Activated CD4-positive, alpha-beta T cell treated with anti-CD3 and anti-CD28 coated beads, Interleukin-2, amount 50 U/mL, for 16 hours (primary cell): ENCODE data around the gene GALNT5.

Source experiments
- DNase-seq: peaks from one replicate; pipeline ENCODE4 v3.0.0-alpha.2; 2020

Gene GALNT5

DNA sequence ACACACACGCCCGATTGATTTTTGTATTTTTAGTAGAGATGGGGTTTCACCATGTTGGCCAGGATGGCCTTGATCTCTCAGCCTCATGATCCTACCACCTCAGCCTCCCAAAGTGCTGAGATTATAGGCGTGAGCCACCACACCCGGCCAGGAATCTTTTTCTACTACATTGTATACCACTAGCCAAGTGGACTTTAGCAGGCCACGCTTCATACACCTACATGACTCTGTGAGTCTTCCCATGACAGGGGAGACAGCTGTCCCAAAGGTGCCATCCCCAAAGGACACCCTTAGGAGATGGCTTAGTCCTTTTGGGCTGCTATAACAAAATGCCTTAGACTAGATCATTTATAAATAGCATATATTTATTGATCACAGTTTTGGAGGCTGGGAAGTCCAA lies 35.3 kb downstream of the GALNT5 start:
- no peak for DNase-seq

DNA sequence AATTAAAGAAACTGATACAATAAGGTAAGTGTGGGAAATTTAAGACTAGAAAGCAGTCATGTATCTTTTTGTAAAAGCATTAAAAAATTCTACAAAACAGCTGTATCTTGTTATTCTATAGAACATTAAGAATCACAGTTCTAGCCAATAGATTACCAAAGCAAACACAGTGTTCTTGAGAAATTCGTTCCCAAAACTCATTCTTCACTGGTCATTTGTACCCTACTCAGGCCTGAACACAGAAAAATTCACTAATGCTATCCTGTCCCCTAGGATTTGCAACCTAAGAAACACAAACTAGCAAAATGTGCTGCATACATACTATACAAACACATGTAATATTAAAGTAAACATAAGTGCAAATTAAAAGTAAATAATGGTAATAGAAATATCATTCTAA lies 39.0 kb downstream of the GALNT5 start:
- no peak for DNase-seq

DNA sequence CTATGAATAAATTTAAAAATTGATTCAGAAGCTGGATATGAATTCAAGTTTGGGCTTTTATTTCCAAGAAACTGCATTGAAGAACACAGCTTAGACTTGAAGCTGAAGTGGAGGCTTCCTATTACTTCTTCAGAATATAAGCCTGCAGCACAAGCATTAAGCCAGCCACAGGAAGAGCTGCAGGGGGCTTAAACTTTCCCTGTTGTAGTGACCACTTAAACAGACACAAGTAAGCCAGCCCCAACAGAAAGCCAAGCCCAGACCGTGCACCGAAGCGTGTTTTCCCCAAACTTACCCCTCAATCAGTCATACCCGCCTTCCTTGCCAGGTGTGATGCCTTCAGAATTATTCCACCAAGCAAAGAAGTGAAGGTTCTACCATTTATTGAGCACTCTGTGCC lies 39.5 kb downstream of the GALNT5 start:
- no peak for DNase-seq

GRCh38 chr2:157301307-157301706 lies 43.8 kb downstream of the GALNT5 start:
- no peak for DNase-seq

- DNase-seq, result peak; percentile 67
These were observed 45.1 kb downstream of the GALNT5 start for GRCh38 chr2:157302492-157303099.

- DNase-seq, result no peak
These were observed 46.1 kb downstream of the GALNT5 start for GRCh38 chr2:157303612-157304011.

DNA sequence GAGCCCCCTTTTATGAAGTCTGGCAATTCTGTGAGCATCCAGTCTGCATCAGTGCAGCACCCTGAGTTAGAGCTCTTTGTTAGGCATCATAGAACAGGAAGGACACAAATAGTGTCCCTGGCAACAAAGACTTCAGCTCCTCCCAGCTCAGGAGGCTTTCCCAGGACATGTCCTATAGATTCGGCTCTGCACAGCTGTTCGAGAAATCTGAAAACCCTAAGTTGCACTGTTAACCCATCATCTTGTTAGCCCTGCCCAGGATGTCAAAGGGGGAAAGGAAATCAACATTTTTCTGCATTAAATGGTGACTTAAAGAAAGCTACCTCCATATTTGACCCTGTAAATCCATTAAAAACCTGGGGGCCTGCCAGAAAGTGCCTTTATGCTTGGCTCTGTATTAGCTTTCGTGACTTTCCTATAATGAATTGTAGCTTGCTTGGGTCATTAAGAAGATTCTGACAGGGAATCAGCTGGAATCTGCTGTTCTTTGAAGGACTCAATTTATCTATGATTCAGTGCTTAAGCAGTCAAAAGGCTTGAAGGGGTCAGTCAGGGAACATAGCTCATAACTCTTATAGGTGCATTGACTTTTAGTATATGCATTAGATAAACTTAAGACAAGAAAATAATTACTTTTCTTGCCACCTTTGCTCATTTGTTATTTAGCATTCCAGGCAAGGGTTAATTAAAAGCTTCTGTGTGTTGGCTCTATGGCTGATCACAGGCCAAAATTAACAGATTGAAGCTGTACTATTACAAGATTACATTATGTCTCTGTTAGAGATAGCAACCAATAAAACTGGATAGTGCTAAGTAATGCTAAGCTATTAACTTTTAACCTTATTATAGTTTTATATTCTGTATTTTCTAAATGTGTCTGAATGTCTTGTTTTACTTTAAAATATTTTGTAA lies 47.6 kb downstream of the GALNT5 start:
- no peak for DNase-seq

DNA sequence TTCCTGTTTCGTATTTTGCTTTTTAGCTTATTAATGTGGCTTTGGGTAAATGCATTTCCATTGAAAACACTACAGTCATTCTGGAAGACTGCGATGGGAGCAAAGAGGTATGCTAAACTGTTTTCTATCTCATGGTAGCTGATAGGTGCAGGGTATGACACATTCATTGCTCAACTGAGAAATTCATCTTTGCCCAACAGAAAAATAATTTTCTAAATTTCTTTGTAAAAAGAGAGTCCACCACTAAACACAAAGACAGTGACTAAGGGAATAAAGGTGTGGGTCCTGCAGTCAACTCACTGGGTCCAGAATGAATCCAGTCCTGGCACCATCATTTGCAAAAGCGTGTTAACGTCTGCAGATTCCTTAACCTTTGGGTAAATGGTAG lies 48.2 kb downstream of the GALNT5 start:
- no peak for DNase-seq

GRCh38 chr2:157307021-157307420 lies 49.5 kb downstream of the GALNT5 start:
- peak; percentile 52 for DNase-seq

GRCh38 chr2:157309878-157310277 lies 52.4 kb downstream of the GALNT5 start:
- DNase-seq, result peak; percentile 52

DNA sequence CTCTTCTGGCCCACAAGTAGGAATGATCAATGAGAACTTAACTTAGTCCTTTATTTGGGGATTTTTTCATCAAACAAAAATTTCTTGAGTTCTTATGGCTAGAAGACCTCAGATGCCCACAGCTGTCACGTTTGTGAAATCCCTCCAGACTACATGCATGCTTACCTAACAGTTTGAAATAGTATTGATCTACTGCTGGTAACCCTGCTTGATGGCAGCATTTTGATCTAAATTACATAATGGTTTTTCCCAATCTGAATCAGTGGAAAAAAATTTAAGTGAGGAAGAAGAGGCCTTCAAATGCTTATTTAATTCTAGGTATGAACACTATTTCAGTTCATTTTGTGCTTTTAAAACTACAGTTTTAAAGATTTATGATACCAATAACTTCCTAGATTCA lies 54.2 kb downstream of the GALNT5 start:
- DNase-seq, result no peak

DNA sequence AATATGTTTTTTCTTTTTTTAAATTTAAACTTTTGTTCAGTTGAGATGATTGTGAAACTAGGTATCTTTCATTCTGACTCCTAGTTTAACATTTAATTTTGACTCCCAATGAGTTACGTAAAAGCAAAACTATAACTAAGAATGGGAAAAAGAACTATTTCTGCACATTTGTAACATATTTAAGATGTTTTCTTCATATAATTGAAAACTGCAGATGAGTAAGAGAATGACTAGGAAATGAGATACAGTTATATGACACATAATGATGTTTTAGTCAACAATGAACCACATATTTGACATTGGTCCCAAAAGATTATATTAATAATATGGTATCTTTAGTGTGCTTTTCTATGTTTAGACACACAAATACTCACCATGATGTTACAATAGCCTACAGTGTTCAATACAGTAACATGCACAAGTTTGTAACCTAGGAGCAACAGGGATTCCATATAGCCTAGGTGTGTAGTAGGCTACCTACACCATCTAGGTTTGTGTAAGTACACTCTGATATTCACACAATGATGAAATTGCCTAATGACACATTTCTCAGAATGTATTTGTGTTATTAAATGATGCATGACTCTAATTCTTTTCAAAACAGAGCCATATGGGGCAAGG lies 55.5 kb downstream of the GALNT5 start:
- DNase-seq, result peak; percentile 72

- no peak for DNase-seq
These were observed 58.4 kb downstream of the GALNT5 start for GRCh38 chr2:157315901-157316300.

- no peak for DNase-seq
These were observed 61.4 kb downstream of the GALNT5 start for GRCh38 chr2:157318884-157319283.

GRCh38 chr2:157319795-157320194 lies 62.3 kb downstream of the GALNT5 start:
- no peak for DNase-seq

- DNase-seq, result no peak
These were observed 62.9 kb downstream of the GALNT5 start for GRCh38 chr2:157320409-157320808.

GRCh38 chr2:157321466-157321865 lies 64.0 kb downstream of the GALNT5 start:
- DNase-seq, result no peak

DNA sequence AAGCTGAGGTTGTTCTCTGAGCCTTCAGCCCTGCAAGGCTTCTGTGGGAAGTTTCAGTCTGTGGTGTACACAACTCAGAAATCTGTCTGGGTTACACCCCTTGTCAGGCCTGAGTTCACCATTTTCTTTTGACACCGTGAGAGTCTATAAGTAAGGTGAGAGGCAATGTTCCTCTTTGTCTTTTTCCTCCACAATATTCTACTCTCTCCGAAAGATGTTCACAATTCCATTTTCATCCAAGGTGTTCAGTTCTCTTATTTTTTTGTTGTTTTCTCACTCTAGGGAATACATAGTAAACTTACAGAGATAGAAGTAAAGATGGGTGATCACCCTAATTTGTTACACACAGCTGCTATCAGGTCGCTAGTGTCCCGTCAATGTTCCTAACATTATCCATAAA lies 64.9 kb downstream of the GALNT5 start:
- no peak for DNase-seq

DNA sequence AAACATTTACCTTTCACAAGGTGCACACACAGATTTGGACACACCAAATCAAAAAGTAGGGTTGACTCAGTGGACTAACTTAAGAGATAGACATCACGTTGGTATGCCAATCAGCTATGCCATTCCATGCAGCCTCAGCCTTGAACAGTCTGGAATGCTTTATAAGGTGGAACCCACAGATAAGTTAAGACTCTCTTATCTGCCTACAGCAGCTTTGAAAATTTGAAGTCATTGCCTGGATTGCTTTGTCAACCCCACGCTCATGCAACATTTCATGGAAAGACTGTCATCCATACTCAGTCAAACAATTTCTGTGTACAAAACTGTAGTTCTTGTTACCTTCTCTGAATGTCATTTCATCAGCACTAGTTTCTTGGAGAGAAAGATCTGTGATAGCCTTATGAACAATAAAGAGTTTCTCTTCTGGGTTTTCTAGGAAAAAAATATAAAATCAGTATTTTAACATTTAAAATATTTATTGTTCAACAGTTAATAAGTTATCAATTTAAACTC lies 66.9 kb downstream of the GALNT5 start:
- DNase-seq, result no peak

GRCh38 chr2:157325786-157326185 lies 68.3 kb downstream of the GALNT5 start, which contains the start of gene ERMN:
ERMN (minus strand) TSS chr2:157325824; CDS start chr2:157325642, 182 bp downstream.
- no peak for DNase-seq

DNA sequence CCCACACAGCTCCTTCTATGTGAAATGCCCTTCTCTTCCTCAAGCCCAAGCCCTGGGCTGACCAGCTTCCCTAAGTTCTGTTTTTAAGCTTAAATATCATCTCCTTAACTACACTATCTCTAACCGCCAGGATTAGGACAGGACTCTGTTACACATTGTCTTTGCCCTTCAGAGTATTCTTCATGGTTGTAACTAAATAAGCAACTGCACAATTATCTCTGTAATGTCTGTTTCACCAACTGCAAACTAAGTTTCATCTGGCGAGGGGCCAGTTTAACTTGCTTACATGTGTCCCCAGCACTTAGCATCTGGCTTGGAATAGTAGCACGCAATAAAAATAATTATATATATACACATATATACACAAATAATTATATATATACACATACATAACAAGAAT lies 69.2 kb downstream of the GALNT5 start:
- DNase-seq, result no peak

DNA sequence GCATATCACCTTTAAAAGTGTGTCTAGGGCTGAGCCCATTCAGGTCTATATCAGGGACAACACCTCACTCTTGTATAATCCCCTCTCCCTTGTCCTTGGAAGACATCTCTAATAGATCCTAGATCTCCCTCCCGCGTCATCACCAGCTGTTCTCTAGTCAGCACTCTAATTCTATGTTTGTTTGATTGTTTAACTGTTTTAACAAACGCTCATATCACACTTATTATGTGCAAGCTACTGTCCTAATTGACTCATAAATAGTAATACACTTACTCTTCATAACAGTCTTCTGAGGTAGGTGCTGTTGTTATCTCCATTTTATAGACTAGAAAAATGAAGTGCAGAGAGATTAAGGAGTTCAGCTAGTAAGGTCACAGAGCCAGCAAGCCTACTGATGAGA lies 69.7 kb downstream of the GALNT5 start:
- DNase-seq, result no peak

DNA sequence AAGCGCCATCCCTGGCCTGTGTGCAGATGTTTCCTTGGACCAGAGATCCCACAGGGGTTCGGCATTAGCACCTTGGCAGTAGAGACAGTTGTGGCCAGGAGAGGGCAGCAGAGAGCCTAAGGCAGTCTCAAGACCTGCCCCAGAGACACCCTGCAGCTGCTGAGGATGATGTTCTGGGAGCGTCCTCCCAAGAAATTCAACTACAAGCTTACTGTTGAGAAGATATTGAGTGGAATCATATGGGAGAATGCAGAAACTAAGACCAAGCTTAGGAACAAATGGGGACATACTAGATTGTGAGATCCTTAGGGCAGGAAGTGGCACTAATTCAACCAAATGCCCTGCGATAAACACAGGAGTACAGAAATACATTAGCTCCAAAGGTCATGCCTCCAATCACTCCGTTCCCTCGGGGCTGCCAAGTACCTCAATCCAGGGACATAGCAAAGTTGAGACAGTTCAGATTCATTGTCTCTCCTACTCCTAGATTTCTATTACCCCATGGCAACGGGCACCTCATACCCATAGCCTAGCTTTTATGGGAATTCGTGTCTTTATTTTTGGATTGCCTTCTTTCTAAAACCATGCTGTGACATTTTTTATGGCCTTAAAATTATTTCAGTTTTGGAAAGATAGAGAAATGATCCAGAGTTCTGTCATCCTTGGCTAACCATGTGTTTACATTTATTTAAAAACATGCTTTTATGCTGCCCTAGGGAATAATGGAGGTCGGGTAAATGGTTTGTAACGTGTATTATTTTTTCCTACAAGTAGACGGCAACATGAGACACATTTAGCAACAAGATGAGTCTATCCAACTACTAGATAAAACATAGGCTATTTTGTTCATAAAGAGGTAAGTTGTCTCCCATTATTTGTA lies 70.4 kb downstream of the GALNT5 start:
- DNase-seq, result peak; percentile 89
